PC-3 (cell line): ENCODE measurements around the gene ZNF764.

Experiments
- EZH2 ChIP-seq: fragments of 300-600 bp; sonication (generic); IDR thresholded peaks from one replicate; pipeline ENCODE4 v1.6.1; 2017; ENCODE audit warnings: antibody characterized with exemption, mild to moderate bottlenecking, low read length; ENCODE audit not compliant: unreplicated experiment
- EZH2phosphoT487 ChIP-seq: fragments of 300-600 bp; sonication (generic); IDR thresholded peaks from 2 replicates; pipeline ENCODE4 v1.6.1; 2018; ENCODE audit warnings: mild to moderate bottlenecking, antibody characterized with exemption, low read length, borderline replicate concordance
- TF ChIP-seq, protein P1 (sequence below): fragments of 300-600 bp; sonication (generic); conservative IDR thresholded peaks from 2 replicates; pipeline ENCODE4 v1.5.1; 2017; ENCODE audit warnings: antibody characterized with exemption, low read depth, mild to moderate bottlenecking, low read length

DNA sequence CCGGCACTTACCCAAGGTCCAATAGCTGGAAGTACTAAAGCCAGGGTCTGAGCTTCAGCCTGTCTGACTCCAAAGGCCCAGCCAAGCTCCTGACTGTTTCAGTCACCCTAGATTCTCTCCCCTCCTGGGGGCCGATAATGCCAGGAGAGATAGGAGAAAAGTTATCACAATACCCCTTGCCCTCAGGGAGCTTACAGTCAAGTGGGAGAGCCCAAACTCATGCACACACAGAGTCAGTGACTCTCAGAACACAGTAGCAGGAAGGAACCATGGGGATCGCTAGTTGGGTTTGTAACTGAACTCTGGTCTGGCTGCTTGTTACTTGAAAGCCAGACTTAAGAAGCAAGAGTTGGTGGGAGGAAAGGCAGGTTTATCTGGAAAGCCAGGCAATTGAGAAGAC lies 46.7 kb downstream of the ZNF764 start:
- TF ChIP-seq, protein P1, sequence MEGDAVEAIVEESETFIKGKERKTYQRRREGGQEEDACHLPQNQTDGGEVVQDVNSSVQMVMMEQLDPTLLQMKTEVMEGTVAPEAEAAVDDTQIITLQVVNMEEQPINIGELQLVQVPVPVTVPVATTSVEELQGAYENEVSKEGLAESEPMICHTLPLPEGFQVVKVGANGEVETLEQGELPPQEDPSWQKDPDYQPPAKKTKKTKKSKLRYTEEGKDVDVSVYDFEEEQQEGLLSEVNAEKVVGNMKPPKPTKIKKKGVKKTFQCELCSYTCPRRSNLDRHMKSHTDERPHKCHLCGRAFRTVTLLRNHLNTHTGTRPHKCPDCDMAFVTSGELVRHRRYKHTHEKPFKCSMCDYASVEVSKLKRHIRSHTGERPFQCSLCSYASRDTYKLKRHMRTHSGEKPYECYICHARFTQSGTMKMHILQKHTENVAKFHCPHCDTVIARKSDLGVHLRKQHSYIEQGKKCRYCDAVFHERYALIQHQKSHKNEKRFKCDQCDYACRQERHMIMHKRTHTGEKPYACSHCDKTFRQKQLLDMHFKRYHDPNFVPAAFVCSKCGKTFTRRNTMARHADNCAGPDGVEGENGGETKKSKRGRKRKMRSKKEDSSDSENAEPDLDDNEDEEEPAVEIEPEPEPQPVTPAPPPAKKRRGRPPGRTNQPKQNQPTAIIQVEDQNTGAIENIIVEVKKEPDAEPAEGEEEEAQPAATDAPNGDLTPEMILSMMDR, result no peak
- TF ChIP-seq EZH2 (no peak), EZH2phosphoT487 (no peak)
